Stimulated activated CD4-positive, alpha-beta T cell treated with anti-CD3 and anti-CD28 coated beads, Interleukin-15, amount 100 ng/mL, for 48 hours (primary cell): ENCODE measurements around the gene BTBD9.
A peak's percentile ranks its signal among the peaks of the same experiment; 100 is the strongest.

Experiments
- DNase-seq, 2 donors: peaks; one replicate each; pipeline ENCODE4 v3.0.0-alpha.2; 2020; ENCODE audit warnings: low read depth in 2 of 2

The BTBD9 gene

DNA sequence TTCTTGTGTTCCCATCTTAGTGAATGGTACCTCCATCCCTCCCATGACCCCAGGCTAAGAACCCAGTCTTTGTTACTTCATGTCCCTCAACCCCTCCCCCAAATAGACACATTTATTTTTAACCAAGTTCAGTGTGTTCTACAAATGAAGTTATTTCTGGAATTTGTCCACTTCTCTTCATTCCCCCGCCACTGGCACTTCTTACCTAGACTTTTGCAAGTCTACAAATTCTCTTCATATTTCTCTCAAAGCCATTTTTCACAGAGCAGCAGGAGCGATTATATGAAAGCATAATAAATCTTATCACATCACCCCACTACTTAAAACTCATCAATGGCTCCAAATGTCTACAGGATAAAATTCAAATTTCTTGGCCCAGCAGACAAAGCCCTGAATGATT is 131.4 kb downstream of the BTBD9 start:
- no peak for DNase-seq

DNA sequence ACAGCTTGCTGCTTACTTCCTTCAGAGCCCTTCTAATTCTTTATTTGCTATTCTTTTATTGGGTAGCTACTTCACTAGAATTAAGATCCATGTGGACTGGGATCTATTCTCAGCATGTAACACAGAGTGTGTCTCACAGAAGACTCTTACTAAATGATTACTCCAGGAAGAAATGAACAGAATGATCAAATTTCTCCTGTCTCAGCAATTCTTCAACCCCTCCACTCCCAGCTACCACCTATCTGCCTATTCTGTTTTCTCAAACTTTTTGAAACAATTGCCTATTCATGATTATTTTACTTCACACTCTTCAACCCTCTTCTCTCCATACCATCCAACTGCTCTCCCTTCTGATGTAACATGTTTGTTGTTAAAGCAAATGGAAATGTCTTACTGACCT is 132.6 kb downstream of the BTBD9 start:
- no peak for DNase-seq

DNA sequence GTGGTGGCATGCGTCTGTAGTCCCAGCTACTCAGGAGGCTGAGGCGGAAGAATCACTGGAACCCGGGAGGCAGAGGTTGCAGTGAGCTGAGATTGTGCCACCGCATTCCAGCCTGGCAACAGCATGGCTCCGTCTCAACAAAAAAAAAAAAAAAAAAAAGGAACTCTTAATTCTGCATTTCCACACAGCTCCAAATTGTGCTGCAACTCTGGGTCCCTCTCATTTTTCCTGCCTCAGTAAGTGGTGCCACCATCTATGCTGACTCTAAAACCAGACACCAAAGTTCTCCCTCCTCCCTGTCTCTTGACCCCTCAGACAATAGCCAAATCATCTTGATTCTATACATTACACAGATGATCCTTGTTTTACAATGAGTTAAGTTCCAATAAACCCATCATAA is 133.9 kb downstream of the BTBD9 start:
- DNase-seq: no peak

GRCh38 chr6:38504996-38505395 is 134.7 kb downstream of the BTBD9 start:
- no peak for DNase-seq

DNA sequence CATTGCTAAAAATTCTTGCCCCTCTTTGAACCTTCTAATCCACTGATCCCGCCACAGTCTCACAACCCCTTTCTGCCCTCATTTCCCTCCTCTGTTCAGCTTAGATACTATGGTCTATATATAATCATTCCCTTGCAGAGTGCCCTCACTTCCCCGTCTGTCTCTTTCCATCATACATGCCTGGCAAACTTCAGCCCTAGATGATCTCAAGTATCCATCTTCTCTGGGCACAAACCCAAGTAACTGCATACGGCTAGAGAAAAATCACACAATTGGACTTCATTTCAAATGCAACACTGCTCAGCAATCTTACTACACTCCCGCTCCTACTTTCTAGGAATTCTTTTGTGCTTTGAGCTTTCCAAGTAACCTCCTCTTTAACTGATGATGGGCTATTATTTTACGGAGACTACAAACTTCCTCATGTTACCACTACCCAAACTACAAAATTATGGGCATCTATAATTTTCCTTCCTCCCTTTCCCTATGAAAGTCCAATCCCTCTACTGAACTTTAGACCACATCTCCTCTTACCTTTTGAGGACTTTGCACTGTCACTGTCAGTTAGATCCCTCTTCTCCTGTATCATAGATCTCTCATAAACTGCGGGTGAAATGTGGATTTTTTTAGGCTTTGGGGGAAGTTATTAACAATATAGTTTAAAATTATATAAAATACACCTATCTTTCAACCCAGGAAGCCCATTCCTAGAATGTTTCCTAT is 135.6 kb downstream of the BTBD9 start:
- no peak for DNase-seq

- DNase-seq: no peak
Observed at GRCh38 chr6:38503032-38503773, 136.5 kb downstream of the BTBD9 start.

GRCh38 chr6:38502423-38502822 is 137.3 kb downstream of the BTBD9 start:
- DNase-seq: no peak

DNA sequence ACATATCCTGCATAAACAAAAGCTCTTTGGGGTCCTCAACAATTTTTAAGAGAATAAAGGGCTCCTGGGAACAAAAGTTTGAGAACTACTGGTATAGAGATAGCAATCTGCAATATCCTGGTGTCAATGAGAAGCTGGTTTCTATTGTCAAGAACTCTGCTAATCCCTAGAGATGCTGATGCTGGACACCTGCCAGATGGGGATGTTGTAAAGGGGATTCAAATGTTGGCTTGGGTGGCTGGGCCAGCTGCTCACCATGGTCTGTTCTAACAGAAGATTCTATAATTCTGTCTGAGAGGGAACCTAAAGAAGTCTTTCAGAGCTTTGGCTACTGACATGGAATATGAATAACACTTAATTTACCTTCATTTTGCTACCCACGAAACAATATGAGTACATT is 137.8 kb downstream of the BTBD9 start:
- DNase-seq: no peak

DNA sequence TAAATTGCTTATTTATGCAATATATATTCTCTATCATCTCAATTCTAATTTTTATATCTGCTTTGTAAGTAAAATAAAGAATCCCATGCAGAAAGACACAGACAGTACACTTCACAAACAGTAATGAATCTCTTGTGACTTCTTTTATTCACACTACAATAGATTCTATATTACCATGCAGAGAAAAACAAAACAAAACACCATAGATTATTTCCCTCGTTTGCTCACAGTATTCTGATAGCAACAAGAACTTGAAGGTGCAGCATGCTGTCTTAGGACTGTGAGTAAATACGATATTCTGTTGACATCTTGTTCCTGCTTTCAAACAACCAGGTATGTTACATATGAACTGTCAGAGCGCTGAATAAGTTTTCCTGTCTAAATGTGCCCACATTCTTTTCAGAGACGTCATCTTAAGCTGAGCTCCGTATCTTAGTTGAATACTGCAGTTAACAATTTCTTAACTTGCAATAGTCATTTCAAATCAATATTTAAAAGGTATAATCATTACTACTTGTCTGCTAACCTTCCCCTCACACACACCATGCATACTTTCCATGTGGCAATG is 140.1 kb downstream of the BTBD9 start:
- no peak for DNase-seq

- DNase-seq: no peak
Observed at GRCh38 chr6:38498805-38499445, 140.8 kb downstream of the BTBD9 start.

DNA sequence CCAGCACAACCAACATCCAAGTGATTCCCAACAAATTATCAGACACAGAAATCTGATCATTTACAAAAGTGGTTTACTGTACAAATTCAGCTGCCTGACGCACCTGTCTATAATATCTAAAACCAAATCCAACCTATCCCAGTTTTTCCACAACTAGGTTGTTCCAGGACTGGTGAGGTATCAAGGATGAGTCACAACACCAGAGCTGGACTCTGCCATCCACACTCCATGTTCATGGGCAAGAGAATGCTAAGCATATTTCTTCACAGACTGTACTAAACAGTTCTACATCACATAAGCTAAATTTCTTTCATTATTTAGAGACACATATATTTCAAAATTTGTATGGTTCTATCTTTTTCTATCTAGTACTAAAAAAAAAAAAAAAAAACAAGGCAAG is 141.6 kb downstream of the BTBD9 start:
- no peak for DNase-seq

- no peak for DNase-seq
Observed at GRCh38 chr6:38497546-38497945, 142.2 kb downstream of the BTBD9 start.

- DNase-seq: peak in 1 of 2 donors; percentile 4
Observed at GRCh38 chr6:38495922-38496635, 143.7 kb downstream of the BTBD9 start.

GRCh38 chr6:38495518-38495917 is 144.2 kb downstream of the BTBD9 start:
- peak in 1 of 2 donors; percentile 2 for DNase-seq

GRCh38 chr6:38493931-38494547 is 145.7 kb downstream of the BTBD9 start:
- DNase-seq: peak; percentile 56 to 72

GRCh38 chr6:38492031-38492430 is 147.7 kb downstream of the BTBD9 start:
- DNase-seq: no peak

GRCh38 chr6:38489951-38490350 is 149.8 kb downstream of the BTBD9 start:
- no peak for DNase-seq

DNA sequence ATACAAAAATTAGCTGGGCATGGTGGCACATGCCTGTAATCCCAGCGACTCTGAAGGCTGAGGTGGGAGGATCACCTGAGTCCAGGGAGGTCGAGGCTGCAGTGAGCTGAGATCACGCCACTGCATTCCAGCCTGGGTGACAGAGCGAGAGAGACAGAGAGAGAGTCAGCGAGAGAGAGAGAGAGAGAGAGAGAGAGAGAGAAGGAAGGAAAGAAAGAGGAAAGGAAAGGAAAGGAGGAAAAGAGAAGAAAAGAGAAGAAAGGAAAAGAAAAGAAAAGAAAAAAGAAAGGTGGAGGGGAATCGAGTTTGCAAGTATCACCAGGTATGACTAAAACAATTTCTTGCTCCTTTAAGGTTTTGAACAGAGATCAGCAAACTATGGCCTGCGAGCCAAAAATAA is 152.3 kb downstream of the BTBD9 start:
- DNase-seq: no peak

- no peak for DNase-seq
Observed at GRCh38 chr6:38485488-38485887, 154.2 kb downstream of the BTBD9 start.

- no peak for DNase-seq
Observed at GRCh38 chr6:38484656-38485055, 155.1 kb downstream of the BTBD9 start.

GRCh38 chr6:38483526-38483925 is 156.2 kb downstream of the BTBD9 start:
- DNase-seq: no peak
